HepG2 (cell line): ENCODE measurements around the gene ATG13. TPM values are rescaled to one million over a fixed set of nuclear protein-coding genes. Genes with fewer than 3 reads are reported as not detected.

Experiments
- AGO2 ChIP-seq: fragments of 200-400 bp; formaldehyde crosslinking; optimal IDR thresholded peaks from 2 replicates; pipeline ENCODE3; 2017; ENCODE audit warnings: mild to moderate bottlenecking, low read depth, low read length, moderate library complexity
- DNMT3B ChIP-seq: conservative IDR thresholded peaks from 2 replicates; pipeline ENCODE4 v1.6.1; 2016; ENCODE audit warnings: missing biosample characterization, control low read depth
- DZIP1 ChIP-seq: sonication (generic); formaldehyde crosslinking; IDR thresholded peaks from 2 replicates; pipeline ENCODE4 v1.5.0; 2020; ENCODE audit warnings: mild to moderate bottlenecking, missing genetic modification reagents
- EED ChIP-seq: sonication (generic); formaldehyde crosslinking; IDR thresholded peaks from 2 replicates; pipeline ENCODE4 v1.5.0; 2020; ENCODE audit warnings: mild to moderate bottlenecking, missing genetic modification reagents
- HDAC2 ChIP-seq: sonication (generic); formaldehyde crosslinking; IDR thresholded peaks from 2 replicates; pipeline ENCODE4 v1.4.0; 2020; ENCODE audit warnings: missing genetic modification reagents
- MLLT10 ChIP-seq: sonication (generic); formaldehyde crosslinking; IDR thresholded peaks from 2 replicates; pipeline ENCODE4 v1.4.0; 2020; ENCODE audit warnings: missing genetic modification reagents
- NFIC ChIP-seq: IDR thresholded peaks from 2 replicates; pipeline ENCODE4 v1.6.1; 2012; ENCODE audit warnings: mild to moderate bottlenecking, low read length, inconsistent platforms
- PHF8 ChIP-seq: sonication (generic); formaldehyde crosslinking; IDR thresholded peaks from 2 replicates; pipeline ENCODE4 v1.5.0; 2020; ENCODE audit warnings: missing genetic modification reagents
- RFX5 ChIP-seq: IDR thresholded peaks from 2 replicates; pipeline ENCODE4 v1.6.1; 2011; ENCODE audit warnings: low read depth, low read length, improper control_type of control experiment
- SOX13 ChIP-seq, 3 experiments: fragments of 450-650 bp in 1 of 3; sonication (generic) in 1 of 3; formaldehyde crosslinking in 1 of 3; IDR thresholded peaks in 2 of 3; conservative IDR thresholded peaks in 1 of 3; 2 replicates each; pipeline versions ENCODE4 v1.5.0 to v1.6.1; 2016 to 2020; ENCODE audit warnings: antibody characterized with exemption in 1 of 3, mild to moderate bottlenecking in 1 of 3, missing compliant biosample characterization in 1 of 3, missing genetic modification reagents in 1 of 3, moderate library complexity in 1 of 3
- U2AF2 ChIP-seq: fragments of 200-400 bp; formaldehyde crosslinking; IDR thresholded peaks from 2 replicates; pipeline ENCODE4 v1.6.1; 2017; ENCODE audit warnings: low read depth, mild to moderate bottlenecking, low read length
- ZNF142 ChIP-seq: sonication (generic); formaldehyde crosslinking; IDR thresholded peaks from 2 replicates; pipeline ENCODE4 v1.4.0; 2020; ENCODE audit warnings: missing genetic modification reagents
- ZNF18 ChIP-seq: sonication (generic); formaldehyde crosslinking; IDR thresholded peaks from 2 replicates; pipeline ENCODE4 v1.8.0; 2022; ENCODE audit warnings: mild to moderate bottlenecking, missing genetic modification reagents; ENCODE audit not compliant: insufficient replicate concordance
- ZNF430 ChIP-seq: sonication (generic); formaldehyde crosslinking; IDR thresholded peaks from 2 replicates; pipeline ENCODE4 v1.9.0; 2021; ENCODE audit warnings: mild to moderate bottlenecking, missing genetic modification reagents
- ZNF569 ChIP-seq: sonication (generic); formaldehyde crosslinking; IDR thresholded peaks from 2 replicates; pipeline ENCODE4 v1.5.0; 2020; ENCODE audit warnings: mild to moderate bottlenecking, missing genetic modification reagents, moderate library complexity, borderline replicate concordance
- ZNF747 ChIP-seq: sonication (generic); formaldehyde crosslinking; IDR thresholded peaks from 2 replicates; pipeline ENCODE4 v1.8.1; 2023; ENCODE audit warnings: missing genetic modification reagents, mild to moderate bottlenecking, borderline replicate concordance
- polyA plus RNA-seq, 8 experiments: library from polyadenylated mRNA; depleted of rRNA in 3 of 8; stranded (reverse) in 7 of 8; unstranded in 1 of 8; fragments of >200 nt; fragmentation: Illumina TruSeq in 4 of 8; extraction: Trizol in 4 of 8; gene quantifications; 2 replicates each; pipeline versions ENCODE4 v1.2.1 to v1.2.3, GENCODE V29; 2011 to 2016; ENCODE audit warnings: low read depth in 4 of 8, missing spikeins in 1 of 8, mixed read lengths in 1 of 8; ENCODE audit not compliant: insufficient read depth in 1 of 8
- total RNA-seq, 5 experiments: library from RNA; depleted of rRNA; stranded (reverse); fragments of >200 nt; fragmentation: Illumina TruSeq; extraction: Trizol; gene quantifications; 2 replicates each; pipeline ENCODE4 v1.2.3, GENCODE V29; 2016; ENCODE audit warnings: low read depth in 1 of 5

The ATG13 gene
- total and polyA plus RNA-seq, 2 of the 13 experiments (the other 11 are each of a cell fraction or from before 2014, with no cell fraction given): 55.0 to 77.3 TPM

- TF ChIP-seq ZNF747 (CRISPR knock-in tag): peak; percentile 44; the same call in 1 of the 2 replicates
- TF ChIP-seq ZNF142: peak; percentile 46; the same call in 1 of the 2 replicates
- TF ChIP-seq DZIP1 (CRISPR knock-in tag): no peak
- TF ChIP-seq ZNF18: no peak
- TF ChIP-seq PHF8 (CRISPR knock-in tag): peak; percentile 69
- TF ChIP-seq DNMT3B: no peak
- TF ChIP-seq ZNF430 (CRISPR knock-in tag): peak; percentile 70; the same call in 1 of the 2 replicates
- peak; percentile 92 for TF ChIP-seq HDAC2 (CRISPR knock-in tag)
- TF ChIP-seq U2AF2: no peak
- peak; percentile 66; the same call in 1 of the 2 replicates for TF ChIP-seq SOX13 (IDR thresholded peaks at IDR 0.05)
- peak in 1 of 2 experiments; percentile 98; a peak in 2 of 4 replicates for TF ChIP-seq SOX13 (CRISPR knock-in tag; conservative IDR thresholded peaks at IDR 0.05 in 1 of 2, IDR thresholded peaks at IDR 0.05 in 1 of 2)
- peak; percentile 74; the same call in 1 of the 2 replicates for TF ChIP-seq MLLT10 (CRISPR knock-in tag)
- no peak for TF ChIP-seq EED (CRISPR knock-in tag)
- no peak for TF ChIP-seq AGO2
- TF ChIP-seq NFIC: no peak
- TF ChIP-seq ZNF569 (CRISPR knock-in tag): no peak; the same call in 1 of the 2 replicates
- no peak for TF ChIP-seq RFX5
Observed at GRCh38 chr11:46719048-46719542, 101.7 kb downstream of the ATG13 start, which contains the start of gene F2 (continued).
